T-cell (primary cell): ENCODE data around the gene P2RY12. TPM values are rescaled to one million over a fixed set of nuclear protein-coding genes. Genes with fewer than 3 reads are reported as not detected.

Experiments used
- ATAC-seq, 4 experiments: fragments of 200-7000 bp in 3 of 4; fragments of 150-1000 bp in 1 of 4; cut with Tn5 transposase; replicated peaks in 1 of 4; 1 replicate in 3 of 4; 2 replicates in 1 of 4; pipeline ENCODE4 v1.10.0; 2021; ENCODE audit warnings: moderate library complexity in 3 of 4, mild to moderate bottlenecking in 2 of 4, moderate number of reproducible peaks in 1 of 4
- CTCF ChIA-PET, 2 donors: fragments of 300-600 bp; sonication (Branson Sonifier 250); formaldehyde crosslinking; loops; one replicate each; lab custom pipeline; 2022; ENCODE audit warnings: antibody characterized with exemption in 2 of 2; lab: Charles Lee
- POLR2A ChIA-PET, 2 donors: fragments of 300-600 bp; sonication (Branson Sonifier 250); formaldehyde crosslinking; loops; one replicate each; lab custom pipeline; 2022; ENCODE audit warnings: antibody characterized with exemption in 2 of 2; lab: Charles Lee
- DNase-seq, 35 experiments: peaks; one replicate each; pipeline versions ENCODE4 v3.0.0 to v3.0.0-alpha.2; 2013 to 2023
- H3K27ac ChIP-seq: one replicate; pipeline ENCODE4 v1.5.1; 2013; ENCODE audit warnings: low read length
- H3K27me3 ChIP-seq, 2 experiments: replicated peaks in 1 of 2; 1 replicate in 1 of 2; 2 replicates in 1 of 2; pipeline versions ENCODE4 v1.6.1 to v1.7.0; 2013; ENCODE audit warnings: low read length in 1 of 2, mixed read lengths in 1 of 2; ENCODE audit not compliant: control insufficient read depth in 2 of 2, insufficient read depth in 2 of 2; ENCODE audit errors: extremely low read depth in 1 of 2
- H3K36me3 ChIP-seq, 2 donors: 1 replicate in 1 of 2; 2 replicates in 1 of 2; pipeline versions ENCODE4 v1.6.1 to v1.7.0; 2013; ENCODE audit warnings: low read length in 1 of 2; ENCODE audit not compliant: control insufficient read depth in 2 of 2, insufficient read depth in 1 of 2; ENCODE audit errors: extremely low read depth in 1 of 2
- H3K4me1 ChIP-seq, 2 experiments: 1 replicate in 1 of 2; 2 replicates in 1 of 2; pipeline versions ENCODE4 v1.6.1 to v1.7.0; 2013; ENCODE audit warnings: low read length in 2 of 2, mixed read lengths in 1 of 2; ENCODE audit not compliant: insufficient read depth in 2 of 2, control insufficient read depth in 1 of 2; ENCODE audit errors: extremely low read depth in 1 of 2
- H3K4me3 ChIP-seq, 2 donors: 1 replicate in 1 of 2; 2 replicates in 1 of 2; pipeline versions ENCODE4 v1.5.1 to v1.7.0; 2013; ENCODE audit warnings: mild to moderate bottlenecking in 2 of 2, low read length in 1 of 2, moderate library complexity in 1 of 2; ENCODE audit not compliant: control insufficient read depth in 1 of 2; ENCODE audit errors: extremely low read depth in 1 of 2
- H3K9me3 ChIP-seq: 2 replicates; pipeline ENCODE4 v1.7.0; 2013
- H3K27ac Mint-ChIP-seq, 2 donors: one replicate each; pipeline ENCODE4 v1.8.0; 2020 to 2021; ENCODE audit warnings: mild to moderate bottlenecking in 2 of 2, mixed read lengths in 2 of 2
- H3K27me3 Mint-ChIP-seq, 2 donors: one replicate each; pipeline ENCODE4 v1.8.0; 2021 to 2022; ENCODE audit warnings: mixed read lengths in 2 of 2
- H3K36me3 Mint-ChIP-seq: one replicate; pipeline ENCODE4 v1.8.0; 2021; ENCODE audit warnings: mixed read lengths
- H3K4me1 Mint-ChIP-seq, 3 donors: one replicate each; pipeline ENCODE4 v1.8.0; 2020 to 2022; ENCODE audit warnings: mixed read lengths in 3 of 3, mild to moderate bottlenecking in 1 of 3
- H3K4me3 Mint-ChIP-seq, 3 donors: one replicate each; pipeline ENCODE4 v1.8.0; 2020 to 2022; ENCODE audit warnings: mild to moderate bottlenecking in 3 of 3, mixed read lengths in 3 of 3, moderate library complexity in 3 of 3
- H3K9me3 Mint-ChIP-seq, 3 donors: one replicate each; pipeline ENCODE4 v1.8.0; 2020 to 2022; ENCODE audit warnings: mixed read lengths in 3 of 3
- WGBS: methylation state at CpG from one replicate; pipeline ENCODE4 v1.1.5; 2013; ENCODE audit warnings: missing lambda C conversion rate; ENCODE audit not compliant: insufficient coverage; 5-methylcytosine and 5-hydroxymethylcytosine counted together
- total RNA-seq, 35 experiments: library from RNA in 6 of 35; stranded (reverse) in 6 of 35; fragments of 120-200 nt in 1 of 35; gene quantifications; one replicate each; pipeline versions ENCODE4 v1.2.1 to v1.2.4 and lab custom pipeline; 2013 to 2026

The P2RY12 gene
- total RNA-seq, 5 donors from 2014 or later (not counting 1 experiment from before 2014, with no cell fraction given), result 0.51 TPM; not detected in 4

DNA sequence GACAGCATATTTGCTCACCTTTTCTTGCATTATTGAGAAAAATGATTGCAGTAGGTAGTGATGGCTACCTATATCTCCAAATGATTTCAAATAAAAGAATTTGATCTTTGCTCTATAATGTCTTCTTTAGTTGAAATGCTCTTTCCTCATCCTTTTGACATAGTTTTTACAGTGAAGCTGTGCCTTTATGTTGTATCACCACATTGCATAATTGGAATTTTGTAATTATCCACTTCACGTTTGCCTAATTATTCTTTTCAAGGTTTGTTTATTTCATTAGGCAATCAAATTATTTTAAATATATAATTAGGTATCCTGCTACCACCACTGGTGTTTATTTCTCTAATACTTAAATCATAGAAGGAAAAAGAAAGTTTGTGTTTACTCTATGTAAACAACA lies 33.9 kb downstream of the P2RY12 start:
- peaks cover 7 to 13% (median 10%) of the 10 kb centered on the region in 3 donors for H3K4me1 Mint-ChIP-seq
- H3K27me3 ChIP-seq, result no peaks in the 10 kb centered on the region
- DNase-seq, result no peak
- H3K36me3 Mint-ChIP-seq, result no peaks in the 10 kb centered on the region
- ChIA-PET CTCF (no interaction called here), POLR2A (no interaction called here)
- H3K27me3 Mint-ChIP-seq, result peaks cover 19 to 21% of the 10 kb centered on the region in 2 donors
- H3K27ac Mint-ChIP-seq, result no peak overlapping the region
- no peaks in the 10 kb centered on the region for H3K9me3 Mint-ChIP-seq
- no peaks in the 10 kb centered on the region for H3K36me3 ChIP-seq
- no peak overlapping the region for H3K4me3 ChIP-seq
- H3K4me1 ChIP-seq, result no peaks in the 10 kb centered on the region
- H3K4me3 Mint-ChIP-seq, result no peak overlapping the region
- no peak for ATAC-seq
- no CpG with 5 or more reads among the region's 1 CpG for WGBS
- H3K27ac ChIP-seq, result no peak overlapping the region
- H3K9me3 ChIP-seq, result no peaks in the 10 kb centered on the region

DNA sequence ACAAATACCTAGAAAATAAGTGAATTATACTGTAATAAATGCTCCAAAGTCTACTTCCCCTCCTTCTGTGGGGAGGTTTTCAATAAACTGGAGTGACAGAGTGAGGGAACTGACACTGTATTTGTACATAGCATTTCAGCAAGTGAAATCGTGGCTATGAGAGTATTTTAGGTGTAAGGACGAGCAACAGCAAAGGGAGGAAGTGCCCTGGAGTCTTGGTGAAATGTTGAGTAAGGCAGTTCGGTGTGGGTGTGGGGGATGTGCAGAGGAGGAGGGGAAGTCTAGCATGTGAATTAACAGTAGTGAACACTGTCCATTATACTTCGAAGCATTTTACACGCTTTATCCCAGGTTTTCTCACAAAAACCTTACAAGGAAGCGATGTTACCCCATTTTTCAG lies 37.1 kb downstream of the P2RY12 start:
- ChIA-PET CTCF (no interaction called here), POLR2A (no interaction called here)
- peaks cover 19 to 32% of the 10 kb centered on the region in 2 donors for H3K27me3 Mint-ChIP-seq
- no peaks in the 10 kb centered on the region for H3K9me3 Mint-ChIP-seq
- Histone ChIP-seq H3K36me3 (no peaks in the 10 kb centered on the region), H3K27ac (no peak overlapping the region), H3K27me3 (no peaks in the 10 kb centered on the region), H3K4me1 (no peaks in the 10 kb centered on the region), H3K4me3 (no peak overlapping the region), H3K9me3 (no peaks in the 10 kb centered on the region)
- no peak for ATAC-seq
- H3K4me3 Mint-ChIP-seq, result no peak overlapping the region
- peaks cover 7 to 13% (median 10%) of the 10 kb centered on the region in 3 donors for H3K4me1 Mint-ChIP-seq
- WGBS, result 17% methylated on average over 2 of the region's 6 CpGs
- H3K27ac Mint-ChIP-seq, result no peak overlapping the region
- DNase-seq, result peak in 2 of 35 experiments; percentile 1 to 22
- no peaks in the 10 kb centered on the region for H3K36me3 Mint-ChIP-seq

DNA sequence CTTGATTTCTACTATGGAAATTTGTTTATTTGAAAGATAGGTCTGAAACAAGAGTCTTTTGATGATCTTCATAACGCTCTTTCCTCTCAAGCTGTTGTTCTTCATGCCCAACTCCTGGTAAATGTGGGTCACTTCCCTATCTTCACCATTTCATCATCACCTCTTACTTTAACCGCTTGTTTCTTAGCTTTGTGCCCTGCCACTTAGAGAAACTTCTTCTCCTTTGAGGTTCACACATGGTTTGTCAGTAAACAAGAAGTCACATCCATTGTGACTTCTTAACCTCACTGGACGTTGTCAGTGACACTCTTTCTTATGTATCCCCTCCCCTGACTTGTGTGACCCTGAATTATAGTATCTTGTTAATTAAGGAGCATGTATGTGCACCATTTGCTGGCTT lies 38.3 kb downstream of the P2RY12 start:
- no peak for DNase-seq
- ChIA-PET POLR2A (no interaction called here), CTCF (no interaction called here)
- Histone ChIP-seq H3K27ac (no peak overlapping the region), H3K36me3 (no peaks in the 10 kb centered on the region), H3K4me1 (no peaks in the 10 kb centered on the region), H3K9me3 (no peaks in the 10 kb centered on the region), H3K27me3 (no peaks in the 10 kb centered on the region), H3K4me3 (no peak overlapping the region)
- H3K9me3 Mint-ChIP-seq, result no peaks in the 10 kb centered on the region
- 74% methylated on average over 2 of the region's 3 CpGs for WGBS
- peaks cover 7 to 13% (median 10%) of the 10 kb centered on the region in 3 donors for H3K4me1 Mint-ChIP-seq
- ATAC-seq, result no peak
- H3K4me3 Mint-ChIP-seq, result no peak overlapping the region
- H3K36me3 Mint-ChIP-seq, result no peaks in the 10 kb centered on the region
- peaks cover 21 to 34% of the 10 kb centered on the region in 2 donors for H3K27me3 Mint-ChIP-seq
- no peak overlapping the region for H3K27ac Mint-ChIP-seq

DNA sequence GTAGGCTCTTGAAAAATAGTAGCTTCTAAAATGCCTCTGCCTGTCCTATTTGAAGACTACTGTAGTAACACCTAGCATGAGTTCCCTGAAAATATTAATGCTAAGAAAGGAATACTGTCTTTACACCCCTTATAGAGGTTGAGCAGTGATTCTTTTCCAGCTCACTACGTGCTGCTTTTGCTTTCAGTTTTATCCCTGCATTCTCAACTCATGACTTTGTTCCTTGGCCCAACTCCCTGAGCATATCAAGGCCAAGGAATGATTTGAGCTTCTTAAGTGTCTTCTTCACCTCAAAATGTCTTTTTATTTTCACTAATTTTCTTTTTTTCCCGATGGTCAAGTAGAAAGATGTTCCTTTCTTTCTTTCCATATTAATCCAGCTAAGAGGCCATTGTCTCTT lies 38.7 kb downstream of the P2RY12 start:
- H3K9me3 Mint-ChIP-seq, result no peaks in the 10 kb centered on the region
- no peaks in the 10 kb centered on the region for H3K4me1 ChIP-seq
- no peak for ATAC-seq

DNA sequence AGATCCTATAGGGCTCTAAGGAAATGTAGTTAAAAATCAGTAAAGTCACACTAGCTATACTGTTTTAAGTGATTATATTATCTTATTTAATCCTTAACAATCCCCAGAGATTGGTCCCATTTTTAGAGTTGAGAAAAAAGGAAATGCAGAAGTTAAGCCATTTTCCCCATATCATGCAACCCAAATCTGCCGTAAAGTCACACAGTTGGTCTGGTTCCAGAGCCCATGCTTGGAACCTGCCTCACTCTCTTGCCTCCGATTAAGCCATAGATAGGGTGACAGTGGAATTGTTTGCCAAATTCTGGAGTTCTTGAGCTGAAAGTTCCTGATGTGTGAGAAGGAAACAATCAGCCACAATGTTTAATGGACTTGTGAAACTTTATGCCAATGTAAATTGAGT lies 52.9 kb downstream of the P2RY12 start:
- H3K36me3 Mint-ChIP-seq, result no peaks in the 10 kb centered on the region
- Histone ChIP-seq H3K9me3 (no peaks in the 10 kb centered on the region), H3K4me1 (no peaks in the 10 kb centered on the region), H3K4me3 (no peak overlapping the region), H3K36me3 (no peaks in the 10 kb centered on the region), H3K27me3 (no peaks in the 10 kb centered on the region), H3K27ac (no peak overlapping the region)
- no peaks in the 10 kb centered on the region for H3K9me3 Mint-ChIP-seq
- no peak overlapping the region for H3K27ac Mint-ChIP-seq
- DNase-seq, result no peak
- POLR2A ChIA-PET, result interaction anchor here in 1 of 2 donors (0.6 kb wide), 1 partner anchor 39 kb away, joined by 3 read pairs; no protein-coding TSS in a partner anchor
- CTCF ChIA-PET, result interaction anchor here in 1 of 2 donors (0.6 kb wide), 1 partner anchor 577 kb away, joined by 3 read pairs; no protein-coding TSS in a partner anchor
- peaks cover 3 to 13% of the 10 kb centered on the region in 2 donors for H3K27me3 Mint-ChIP-seq
- H3K4me3 Mint-ChIP-seq, result no peak overlapping the region
- WGBS, result 100% methylated on average over 1 of the region's 2 CpGs
- peaks cover 6 to 9% (median 8%) of the 10 kb centered on the region in 3 donors for H3K4me1 Mint-ChIP-seq
- no peak for ATAC-seq

More for the DNA sequence above, 38.7 kb downstream of the P2RY12 start:
- H3K27me3 Mint-ChIP-seq, result peaks cover 19 to 36% of the 10 kb centered on the region in 2 donors
- H3K36me3 ChIP-seq, result no peaks in the 10 kb centered on the region
- no peaks in the 10 kb centered on the region for H3K36me3 Mint-ChIP-seq
- no CpG with 5 or more reads among the region's 2 CpGs for WGBS
- no peaks in the 10 kb centered on the region for H3K27me3 ChIP-seq
- ChIA-PET POLR2A (no interaction called here), CTCF (no interaction called here)
- no peaks in the 10 kb centered on the region for H3K9me3 ChIP-seq
- no peak overlapping the region for H3K4me3 Mint-ChIP-seq
- no peak overlapping the region for H3K27ac ChIP-seq
- H3K27ac Mint-ChIP-seq, result no peak overlapping the region
- H3K4me3 ChIP-seq, result no peak overlapping the region
- no peak for DNase-seq
- peaks cover 7 to 13% (median 10%) of the 10 kb centered on the region in 3 donors for H3K4me1 Mint-ChIP-seq

DNA sequence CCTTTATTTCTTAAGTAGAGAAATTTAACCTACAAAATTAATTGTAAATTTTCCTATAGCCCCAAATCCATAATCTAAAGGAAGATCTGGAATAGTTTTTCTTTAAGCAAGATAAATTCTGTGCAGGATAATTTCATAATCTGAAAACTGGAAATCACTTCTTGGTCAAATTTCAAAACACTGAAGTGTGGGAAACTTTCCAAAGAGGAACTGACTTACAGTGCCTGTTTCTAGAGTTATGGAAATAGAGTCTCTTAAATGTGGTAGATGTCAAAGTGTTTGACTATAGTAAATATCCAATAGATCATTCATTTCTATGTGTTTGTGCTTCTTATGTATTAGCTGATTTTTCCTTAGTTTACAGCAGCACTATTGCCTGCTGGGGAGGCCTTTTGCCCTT lies 53.7 kb downstream of the P2RY12 start:
- Histone ChIP-seq H3K4me3 (no peak overlapping the region), H3K4me1 (no peaks in the 10 kb centered on the region), H3K27me3 (no peaks in the 10 kb centered on the region), H3K36me3 (no peaks in the 10 kb centered on the region), H3K27ac (no peak overlapping the region), H3K9me3 (no peaks in the 10 kb centered on the region)
- ChIA-PET CTCF (no interaction called here), POLR2A (no interaction called here)
- Mint-ChIP-seq H3K27me3 (peaks cover 9 to 19% of the 10 kb centered on the region in 2 donors), H3K4me3 (no peak overlapping the region), H3K36me3 (no peaks in the 10 kb centered on the region), H3K27ac (no peak overlapping the region), H3K9me3 (no peaks in the 10 kb centered on the region), H3K4me1 (peaks cover 6 to 9% (median 8%) of the 10 kb centered on the region in 3 donors)
- DNase-seq (no peak), ATAC-seq (no peak)

DNA sequence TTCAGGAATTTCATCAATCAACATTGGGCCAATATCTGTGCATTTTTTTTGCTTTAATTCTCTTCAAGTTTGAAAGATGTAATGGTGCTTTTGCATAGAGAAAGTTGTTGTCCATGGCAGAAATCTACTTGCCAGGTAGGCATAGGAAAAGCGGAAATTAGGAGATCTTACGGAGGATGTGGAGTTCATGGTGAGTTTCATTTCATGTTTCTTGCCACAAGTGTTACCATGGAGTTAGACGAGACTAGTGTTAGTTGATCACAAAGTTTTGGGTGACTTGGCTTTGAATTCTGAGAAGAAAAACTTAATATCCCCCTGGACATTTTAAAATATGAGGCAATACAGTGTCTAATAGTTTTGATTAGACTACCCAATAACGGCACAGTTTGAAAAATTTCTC lies 54.2 kb downstream of the P2RY12 start:
- H3K27ac Mint-ChIP-seq, result no peak overlapping the region
- H3K36me3 Mint-ChIP-seq, result no peaks in the 10 kb centered on the region
- Histone ChIP-seq H3K9me3 (no peaks in the 10 kb centered on the region), H3K4me3 (no peak overlapping the region), H3K4me1 (no peaks in the 10 kb centered on the region), H3K36me3 (no peaks in the 10 kb centered on the region), H3K27me3 (no peaks in the 10 kb centered on the region), H3K27ac (no peak overlapping the region)
- no peaks in the 10 kb centered on the region for H3K9me3 Mint-ChIP-seq
- DNase-seq, result no peak
- ChIA-PET POLR2A (no interaction called here), CTCF (no interaction called here)
- 71% methylated on average over 2 of the region's 4 CpGs for WGBS
- no peak overlapping the region for H3K4me3 Mint-ChIP-seq
- peaks cover 6 to 9% (median 8%) of the 10 kb centered on the region in 3 donors for H3K4me1 Mint-ChIP-seq
- H3K27me3 Mint-ChIP-seq, result peaks cover 11 to 20% of the 10 kb centered on the region in 2 donors
- no peak for ATAC-seq
